NCI-H345 treated with DMSO at 0.1 percent for 48 hours (cell line): ENCODE measurements around the gene ELF4.

Experiments
- DNase-seq: peaks from one replicate; lab custom pipeline; 2025; ENCODE audit not compliant: unreplicated experiment; lab: John Stamatoyannopoulos, UW

Gene ELF4

DNA sequence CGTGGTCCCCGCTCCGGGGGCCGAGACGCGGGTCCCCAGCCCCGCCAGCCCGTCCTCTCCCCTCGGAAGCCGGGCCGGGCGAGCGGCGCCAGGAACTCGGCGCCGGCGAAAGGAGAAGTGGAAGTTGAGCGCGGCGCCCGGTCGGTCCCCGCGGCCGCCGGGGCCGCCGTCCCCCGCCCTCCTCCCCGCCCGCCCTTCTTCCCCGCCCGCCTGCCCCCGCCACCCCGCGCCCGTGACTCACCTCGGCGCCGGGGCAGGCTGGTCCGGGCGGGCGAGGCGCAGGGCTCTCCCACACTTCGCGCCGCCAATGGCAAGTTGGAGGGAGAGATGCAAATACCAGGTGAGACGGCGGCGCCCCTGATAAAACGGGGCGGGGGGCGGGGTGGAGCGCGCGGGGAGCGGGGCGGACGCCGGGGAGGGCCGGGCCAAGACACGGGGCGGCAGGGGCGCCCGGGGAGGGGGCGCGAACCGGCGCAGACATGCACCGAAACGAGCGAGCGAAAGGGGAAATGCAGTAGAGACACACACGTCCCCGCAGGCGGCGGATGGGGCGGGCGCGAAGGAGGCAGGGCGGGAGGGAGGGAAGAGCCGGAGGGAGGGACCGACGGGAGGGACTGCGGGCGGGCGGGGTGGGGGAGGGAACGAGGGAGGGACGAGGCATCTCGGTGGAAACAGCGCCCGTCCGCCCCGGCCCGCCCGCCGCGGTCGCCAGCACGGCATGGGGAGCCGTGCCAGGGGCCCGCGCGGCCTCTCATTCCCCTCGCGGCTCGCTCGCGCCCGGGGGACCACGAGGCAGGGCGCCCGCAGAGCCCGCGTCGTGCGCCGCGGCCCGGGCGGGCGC, at the start of gene ELF4:
ELF4 (minus strand) TSS at position 119 of the 841 bp plus-strand sequence. CDS start 29,167 bp downstream, outside the sequence.
- DNase-seq, result no peak

DNA sequence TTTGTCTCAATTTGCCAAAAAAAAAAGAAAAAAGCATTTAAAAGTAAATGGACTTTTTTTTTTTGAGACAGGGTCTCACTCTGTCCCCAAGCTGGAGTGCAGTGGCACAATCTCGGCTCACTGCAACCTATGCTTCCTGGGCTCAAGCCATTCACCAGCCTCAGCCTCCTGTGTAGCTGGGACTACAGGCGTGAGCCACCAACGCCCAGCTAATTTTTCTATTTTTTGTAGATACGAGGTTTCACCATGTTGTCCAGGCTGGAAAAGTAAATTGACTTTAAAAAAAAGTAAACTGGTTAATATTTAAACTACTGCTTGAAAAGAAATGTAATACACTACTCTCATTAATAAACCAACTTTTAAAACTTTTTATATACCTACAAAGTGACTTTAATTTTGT, 49.5 kb upstream of the ELF4 start:
- DNase-seq, result no peak

DNA sequence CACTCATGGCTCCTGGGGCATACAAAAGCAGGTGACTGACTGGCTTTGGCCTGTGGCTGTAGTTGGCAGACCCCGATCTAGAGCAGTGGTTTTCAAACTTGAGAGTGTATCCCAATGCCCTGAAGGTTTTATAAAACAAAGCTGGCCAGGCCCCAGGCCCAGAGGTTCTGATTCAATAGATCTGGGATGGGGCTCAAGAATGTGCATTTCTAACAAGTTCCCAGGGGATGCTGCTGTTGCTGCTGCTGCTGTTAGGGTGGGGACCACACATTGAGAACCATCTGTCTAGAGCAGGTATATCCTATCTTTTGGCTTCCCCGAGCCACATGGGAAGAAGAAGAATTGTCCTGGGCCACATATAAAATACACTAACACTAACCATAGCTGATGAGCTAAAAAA, 48.0 kb upstream of the ELF4 start:
- DNase-seq, result no peak

DNA sequence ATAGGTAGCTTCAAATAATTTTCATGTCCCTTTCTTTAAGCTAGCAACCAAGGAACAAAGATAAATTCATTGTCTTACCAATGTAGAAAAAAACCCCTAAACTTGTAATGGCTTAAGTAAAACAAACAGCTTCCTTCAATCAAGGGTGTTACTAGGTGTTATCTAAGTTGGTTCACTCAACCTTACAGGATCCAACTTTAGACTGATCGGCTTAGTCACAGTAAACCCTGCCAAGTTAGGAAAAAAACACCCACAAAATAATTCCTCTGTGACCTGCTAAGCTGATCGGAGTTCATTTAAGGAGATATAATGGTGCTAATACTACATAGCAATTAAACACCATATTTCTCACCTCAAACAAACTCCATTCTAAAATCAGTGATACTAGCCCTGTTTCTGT, 45.3 kb upstream of the ELF4 start:
- no peak for DNase-seq

DNA sequence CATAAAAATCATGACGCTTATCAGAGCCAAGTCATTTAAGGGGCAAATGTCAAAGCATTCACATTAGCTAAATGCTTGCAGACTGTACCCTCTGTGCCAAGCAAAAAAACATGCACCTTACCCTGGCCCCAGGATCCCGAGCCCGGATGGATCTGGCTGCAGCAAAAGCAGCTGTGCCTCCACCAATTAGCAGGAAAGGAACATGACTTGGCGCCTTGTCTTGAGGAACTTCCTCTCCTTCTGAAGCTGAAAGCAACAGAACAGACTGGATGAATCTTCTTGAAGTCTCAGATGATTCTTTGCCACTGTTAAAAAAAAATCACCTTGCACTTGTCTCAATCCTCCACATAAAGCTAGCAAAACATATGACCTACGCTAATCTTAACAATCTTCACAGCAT, 37.3 kb upstream of the ELF4 start:
- no peak for DNase-seq

DNA sequence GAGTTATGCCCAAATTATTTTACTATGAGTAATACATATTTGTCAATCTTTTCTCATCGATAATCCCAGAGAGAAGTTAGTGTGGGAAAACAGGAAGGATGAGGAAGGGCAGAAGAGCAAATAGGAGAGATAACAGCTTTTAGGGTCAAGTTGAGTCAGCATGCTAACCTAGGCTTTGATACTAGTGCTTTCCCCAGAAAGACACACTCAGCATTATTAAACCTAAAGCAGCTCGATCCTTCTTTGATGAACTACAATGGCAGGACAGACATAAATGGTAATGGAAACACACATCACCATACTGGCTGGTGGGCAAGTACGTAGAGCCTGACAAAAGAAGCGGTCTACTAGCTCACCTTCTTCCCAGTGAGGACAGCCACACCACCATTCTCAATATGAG, 34.8 kb upstream of the ELF4 start:
- no peak for DNase-seq

DNA sequence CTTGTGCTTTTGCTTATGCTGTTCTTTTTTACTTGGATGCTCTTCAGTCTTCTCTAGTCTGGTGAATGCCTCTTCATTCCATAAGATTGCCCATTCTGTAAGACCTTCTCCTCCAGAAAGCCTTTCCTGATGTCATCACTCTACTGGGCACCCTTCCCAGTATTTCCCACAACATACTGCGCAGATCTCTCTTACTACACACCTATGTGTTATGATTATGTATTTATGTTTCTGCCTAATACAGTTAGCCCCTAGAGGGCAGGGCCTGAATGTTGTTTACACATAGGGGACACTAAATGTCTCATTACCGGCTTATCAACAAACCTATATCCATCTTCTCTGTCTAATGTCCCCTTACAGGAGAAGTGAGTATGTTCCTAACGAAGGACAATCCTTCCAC, 34.2 kb upstream of the ELF4 start:
- DNase-seq, result no peak

DNA sequence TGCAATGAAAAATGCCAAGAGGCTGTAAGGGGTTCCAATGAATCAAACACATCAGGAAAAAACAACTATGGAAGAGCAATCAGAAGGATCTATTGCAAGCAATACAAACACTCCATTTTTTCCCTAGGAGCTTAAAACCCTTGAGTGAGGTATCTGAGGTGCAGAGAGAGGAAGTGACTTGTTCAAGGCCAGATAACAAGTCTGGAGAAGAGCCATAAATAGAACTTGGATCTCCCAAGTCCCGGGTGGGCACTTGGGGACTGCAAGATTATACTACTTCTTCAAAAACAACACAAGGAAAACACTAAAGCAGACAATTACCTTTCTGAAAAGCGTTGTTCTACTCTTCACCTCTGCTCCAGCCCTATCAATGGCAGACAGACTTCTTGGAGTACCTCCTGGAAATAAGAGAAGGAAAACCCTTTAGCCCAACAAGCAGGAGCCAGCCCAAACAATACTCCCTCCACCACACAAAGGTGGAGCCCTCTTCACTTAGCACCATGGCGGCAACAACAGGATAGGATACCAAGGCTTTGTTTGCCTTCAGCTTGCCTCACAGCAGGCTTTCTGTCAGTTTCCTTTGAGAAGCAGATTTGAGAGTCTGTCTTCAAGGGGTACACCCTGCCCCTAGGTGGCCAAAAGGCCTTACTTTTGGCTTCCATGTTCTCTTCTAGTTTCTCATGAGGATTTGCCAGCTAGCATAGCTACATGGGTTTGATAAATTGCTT, 29.3 kb upstream of the ELF4 start:
- peak; percentile 8 for DNase-seq

DNA sequence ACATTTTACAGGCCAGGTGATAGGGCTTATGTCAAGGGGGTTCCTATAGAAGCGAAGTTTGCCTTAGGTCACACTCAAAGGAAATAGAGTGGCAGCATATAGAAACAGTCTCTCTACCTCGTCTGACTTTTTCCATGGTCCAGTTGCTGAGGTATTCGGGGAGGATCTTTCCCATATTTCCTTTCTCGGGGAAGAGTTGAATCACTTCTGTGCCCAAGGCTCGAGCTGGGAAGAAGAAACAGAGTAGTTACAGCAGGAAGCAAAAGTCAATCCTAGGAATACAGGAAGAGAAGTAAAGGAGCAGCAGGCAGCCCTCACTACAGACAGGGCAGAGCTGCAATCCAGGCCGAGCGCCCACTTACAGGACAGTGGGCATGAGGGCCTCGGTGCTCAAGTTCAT, 26.7 kb upstream of the ELF4 start:
- no peak for DNase-seq

DNA sequence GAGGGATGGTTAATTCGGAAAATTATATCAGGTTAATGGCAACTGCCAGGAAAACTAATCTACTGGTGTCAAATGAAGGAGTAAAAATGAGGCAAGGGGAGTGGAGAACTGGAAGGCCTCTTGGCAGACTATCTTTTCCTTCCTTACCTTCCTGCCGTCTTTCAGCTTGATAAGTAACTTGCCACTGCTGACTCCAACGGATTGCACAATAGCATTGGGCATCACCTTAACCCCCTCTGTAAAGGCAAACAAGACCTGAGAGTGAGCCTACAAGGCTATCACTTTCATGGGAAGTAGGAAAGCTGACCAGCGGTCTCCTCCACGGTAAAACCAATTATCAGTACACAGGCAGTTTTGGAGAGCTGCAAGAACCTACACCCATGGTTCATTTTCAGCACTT, 26.2 kb upstream of the ELF4 start:
- no peak for DNase-seq

DNA sequence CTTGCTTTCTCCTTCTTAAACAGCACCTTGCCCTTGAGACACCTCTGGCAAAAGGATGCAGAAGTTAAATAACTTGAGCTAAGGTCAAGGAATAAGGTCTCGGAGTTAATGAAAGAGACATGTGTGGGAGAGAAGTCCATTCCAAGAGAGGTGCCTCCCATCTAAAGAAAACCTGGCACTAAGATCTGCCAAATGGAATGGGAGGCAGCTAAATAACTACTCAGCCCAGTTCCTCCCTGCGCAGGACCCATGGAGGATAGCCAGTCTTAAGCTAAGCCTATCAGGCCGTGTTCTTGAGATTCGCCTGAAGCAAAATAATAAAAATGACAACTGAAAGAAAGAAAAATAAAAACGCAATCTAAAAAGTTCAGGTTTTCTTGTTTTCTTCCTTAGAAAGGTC, 20.7 kb upstream of the ELF4 start:
- DNase-seq, result no peak

DNA sequence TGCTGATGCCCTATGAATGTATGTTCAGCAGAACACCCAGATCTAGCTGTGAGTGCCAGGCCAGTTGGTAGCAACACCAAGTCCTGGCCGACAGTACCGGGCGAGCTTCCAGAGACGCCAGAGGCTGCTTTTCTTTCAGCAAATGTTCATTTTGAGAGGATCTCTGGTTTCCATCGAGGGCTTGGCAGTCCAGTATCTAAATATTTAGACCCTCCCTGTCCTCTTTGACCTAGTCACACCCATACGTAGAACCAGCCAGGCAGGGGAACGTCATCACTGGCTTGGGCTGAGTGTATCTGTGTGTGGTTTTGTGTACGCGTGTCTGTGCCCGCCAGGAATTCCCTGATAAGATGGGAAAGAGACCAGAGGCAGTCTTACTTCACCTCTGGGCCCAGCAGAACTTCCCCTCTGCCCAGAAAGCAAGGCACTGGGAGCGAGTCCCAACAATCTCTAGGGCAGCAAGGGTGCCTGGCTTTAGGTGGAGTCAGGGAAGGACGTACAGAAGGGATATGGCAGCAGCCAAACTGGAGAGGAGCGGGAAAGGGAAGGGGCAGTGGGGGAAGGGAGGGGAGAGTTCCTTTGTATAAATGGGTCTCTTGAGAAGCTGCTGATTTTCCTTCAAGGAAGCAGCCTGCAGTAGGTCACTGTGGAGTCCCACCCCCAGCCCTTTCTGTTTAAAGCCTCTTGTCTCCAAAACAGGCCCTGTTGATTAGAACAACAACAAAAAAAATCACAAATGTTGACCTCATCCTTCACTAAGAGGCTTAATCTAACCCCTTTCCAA, 15.0 kb upstream of the ELF4 start:
- DNase-seq, result no peak

DNA sequence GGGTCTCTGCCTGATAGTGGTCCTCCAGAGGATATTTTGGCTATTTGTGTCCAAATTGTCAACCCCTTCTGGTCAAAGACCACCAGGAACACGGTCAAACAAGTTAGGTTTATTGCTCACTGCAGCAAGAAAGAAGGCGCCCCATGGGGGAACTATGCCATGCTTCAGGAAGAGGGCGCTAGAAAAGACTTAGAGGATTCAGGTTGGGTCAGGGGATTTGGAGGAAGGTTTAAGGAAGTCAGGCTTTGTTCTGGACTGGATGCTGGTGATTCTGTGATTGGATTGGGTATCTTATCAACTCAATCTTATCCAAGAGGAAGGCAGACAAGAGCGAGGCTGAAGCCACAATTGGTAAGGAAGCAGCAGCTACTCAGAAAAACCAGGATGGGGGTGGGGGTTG, 14.3 kb upstream of the ELF4 start:
- DNase-seq, result no peak

DNA sequence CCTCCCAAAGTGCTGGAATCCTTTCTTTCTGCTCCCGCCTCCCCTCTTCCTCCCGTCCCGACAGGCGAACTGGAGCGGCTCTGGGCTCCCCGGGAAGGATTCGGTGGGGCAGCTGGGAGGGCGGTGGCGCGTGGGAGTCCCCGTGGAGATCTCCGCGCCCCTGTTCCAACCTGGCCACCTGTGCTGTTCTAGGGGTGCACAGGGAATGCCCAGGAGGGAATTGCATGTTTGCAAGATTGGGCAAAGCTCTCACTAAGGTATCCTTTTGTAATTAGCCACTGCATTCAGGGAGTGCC, 11.2 kb upstream of the ELF4 start:
- no peak for DNase-seq

DNA sequence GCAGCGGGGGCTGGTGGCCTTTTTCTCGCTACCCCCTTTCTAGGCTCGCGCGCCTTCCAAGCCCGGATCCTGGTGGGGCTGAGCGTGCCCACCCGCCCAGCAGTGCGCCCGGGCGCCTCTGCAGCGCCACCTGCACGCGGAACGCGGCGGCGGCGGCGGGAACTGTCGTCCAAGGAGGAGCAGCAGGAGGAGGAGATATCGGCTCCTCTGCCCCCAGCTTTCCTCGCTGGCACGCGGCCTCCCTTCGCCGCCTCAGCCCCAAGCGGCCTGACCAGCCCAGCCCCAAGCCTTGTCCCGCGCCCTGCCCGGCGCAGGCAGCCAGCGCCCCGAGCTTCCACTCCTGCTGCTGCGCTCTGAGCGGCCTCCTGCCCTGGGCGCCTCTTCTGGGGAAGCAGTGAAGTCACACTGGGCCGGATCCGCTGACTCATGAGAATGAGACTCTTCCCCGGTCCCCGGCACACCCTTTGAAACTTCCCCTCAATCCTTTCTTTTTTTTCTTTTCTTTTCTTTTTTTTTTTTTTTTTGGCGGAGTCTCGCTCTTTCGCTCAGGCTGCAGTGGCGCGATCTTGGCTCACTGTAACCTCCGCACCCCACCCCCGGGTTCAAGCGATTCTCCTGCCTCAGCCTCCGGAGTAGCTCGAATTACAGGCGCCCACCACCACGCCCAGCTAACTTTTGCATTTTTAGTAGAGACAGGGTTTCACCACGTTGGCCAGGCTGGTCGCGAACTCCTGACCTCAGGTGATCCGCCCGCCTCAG, 10.6 kb upstream of the ELF4 start:
- peak; percentile 11 for DNase-seq

DNA sequence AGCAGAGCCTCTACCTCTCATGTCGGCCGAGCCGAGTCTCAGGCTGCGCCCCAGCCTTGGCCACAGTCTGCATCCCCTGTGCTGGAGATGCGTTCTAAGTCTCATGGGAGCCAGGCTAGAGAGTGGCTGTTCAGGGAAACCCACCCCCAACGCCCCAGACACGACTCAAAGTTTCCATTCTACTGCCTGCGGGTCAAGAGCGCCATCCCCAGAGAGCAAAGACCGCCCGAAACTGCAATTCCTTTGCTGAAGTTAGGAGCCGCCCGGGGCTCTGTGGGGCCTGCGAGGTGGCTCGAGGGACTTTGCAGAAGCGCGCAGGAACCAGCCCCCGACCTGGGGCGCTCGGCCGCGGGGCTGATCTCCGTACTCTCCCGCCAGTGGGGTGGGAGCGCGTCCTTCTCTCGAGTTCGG, 10.0 kb upstream of the ELF4 start:
- no peak for DNase-seq

DNA sequence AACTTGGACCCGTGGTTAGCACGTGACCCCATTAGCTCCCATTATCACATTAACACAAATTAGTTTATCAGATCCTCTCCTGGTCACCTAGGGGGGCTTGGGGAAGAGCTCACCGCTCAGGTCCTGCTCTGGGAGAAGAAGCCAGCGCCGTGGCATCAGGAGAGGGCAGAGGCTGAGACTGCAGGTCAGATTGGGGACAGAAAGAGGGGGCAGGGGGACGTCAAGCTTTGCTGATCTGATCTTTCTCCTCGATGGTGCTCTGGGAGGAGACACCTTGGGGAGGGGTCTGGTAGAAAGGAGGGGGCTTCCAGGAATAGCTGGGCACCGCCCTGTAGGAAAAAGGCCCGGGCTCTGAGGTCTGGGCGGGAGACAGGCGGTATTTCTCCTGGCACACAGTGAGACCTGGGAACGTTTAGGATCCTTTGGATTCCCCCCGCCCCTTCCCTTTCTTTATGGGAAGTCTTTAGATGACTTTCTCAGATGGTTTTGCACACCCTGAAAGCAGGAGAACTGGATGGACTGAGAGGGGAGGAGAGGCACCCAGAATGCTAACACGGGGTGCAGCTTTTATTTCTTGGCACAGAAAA, 9.1 kb upstream of the ELF4 start:
- no peak for DNase-seq

DNA sequence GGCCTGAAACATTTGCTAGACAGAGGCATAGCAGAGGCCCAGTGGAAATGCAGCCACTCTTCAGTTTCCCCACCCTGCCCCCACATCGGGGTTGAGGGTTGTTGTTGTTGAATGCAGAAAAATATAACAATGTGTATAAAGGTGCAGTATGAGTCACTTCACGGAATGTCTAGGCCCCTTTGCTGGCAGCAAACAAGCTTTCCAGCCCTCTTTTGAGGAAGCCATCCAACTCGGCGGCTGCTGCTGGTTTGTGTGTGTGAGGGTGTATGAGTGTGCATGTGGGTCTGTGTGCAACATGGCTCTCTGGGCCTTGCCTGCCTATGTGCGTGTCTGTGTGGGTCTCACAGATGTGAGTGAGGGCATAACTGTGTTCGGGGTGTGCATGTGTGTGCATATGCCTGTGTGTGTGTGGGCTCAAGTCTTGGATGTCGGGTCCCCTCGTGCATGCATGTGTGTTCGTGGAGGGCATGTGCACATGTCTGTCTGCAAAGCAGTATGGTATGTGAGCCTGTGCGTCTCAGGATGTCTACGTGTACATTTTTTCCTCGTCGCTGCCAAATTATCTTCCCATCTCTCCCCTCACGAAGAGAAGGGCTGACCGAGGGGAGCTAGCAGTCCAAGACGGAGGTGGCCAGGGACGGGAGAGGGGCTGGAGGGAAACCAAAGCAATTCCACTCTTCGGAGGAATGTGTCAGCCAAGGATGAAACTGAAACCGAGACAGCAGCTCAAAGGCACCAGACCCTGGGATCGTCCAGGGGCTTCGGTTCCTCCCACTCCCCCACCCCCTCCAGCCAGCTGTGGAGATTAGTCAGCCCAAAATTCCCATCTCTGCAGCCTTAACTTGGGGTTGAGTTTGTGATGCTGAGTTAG, 8.4 kb upstream of the ELF4 start:
- no peak for DNase-seq

DNA sequence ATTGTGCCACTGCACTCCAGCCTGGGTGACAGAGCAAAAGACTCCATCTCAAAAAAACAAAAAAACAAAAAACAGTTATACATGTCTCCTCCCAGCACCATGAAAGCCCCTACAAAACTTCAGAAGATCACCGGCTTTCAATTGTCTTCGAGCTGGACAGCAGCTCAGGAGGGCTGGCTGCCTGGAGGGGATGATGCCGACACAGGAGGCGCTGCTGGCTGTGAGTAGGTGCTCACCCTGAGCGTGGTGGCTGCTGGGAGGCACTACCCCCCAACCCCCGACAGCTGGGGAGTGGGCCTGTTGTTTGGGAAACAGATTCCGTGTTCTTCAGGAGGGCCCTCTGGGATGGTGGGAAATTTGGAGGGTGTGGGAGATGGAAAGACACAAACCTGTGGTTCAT, 6.9 kb upstream of the ELF4 start:
- DNase-seq, result no peak
